Endothelial cell of umbilical vein (primary cell): Measurements from ENCODE around the gene ABL1.

ENCODE experiments used
- EZH2 ChIP-seq: IDR thresholded peaks from 2 replicates; pipeline ENCODE4 v1.6.1; 2012; ENCODE audit warnings: borderline replicate concordance, low read depth, mild to moderate bottlenecking, moderate library complexity, low read length, inconsistent platforms; ENCODE audit not compliant: severe bottlenecking
- FOS ChIP-seq: IDR thresholded peaks from 2 replicates; pipeline ENCODE4 v1.6.1; 2011; ENCODE audit warnings: mild to moderate bottlenecking, low read length, moderate library complexity, borderline replicate concordance; ENCODE audit not compliant: insufficient read depth
- GATA2 ChIP-seq: IDR thresholded peaks from 2 replicates; pipeline ENCODE4 v1.7.0; 2011; ENCODE audit warnings: low read depth, mild to moderate bottlenecking, moderate library complexity, mixed read lengths, low read length; ENCODE audit not compliant: insufficient read length, insufficient read depth
- POLR2A ChIP-seq: IDR thresholded peaks from 2 replicates; pipeline ENCODE4 v1.6.1; 2012; ENCODE audit warnings: low read depth, mild to moderate bottlenecking, control low read depth, low read length
- POLR2AphosphoS5 ChIP-seq: IDR thresholded peaks from 2 replicates; pipeline ENCODE4 v1.6.1; 2012; ENCODE audit warnings: low read depth, mild to moderate bottlenecking, control low read depth, low read length, moderate library complexity; ENCODE audit not compliant: insufficient read depth
- TF ChIP-seq, protein P1 (sequence below), 2 donors: IDR thresholded peaks; 1 replicate in 1 of 2; 2 replicates in 1 of 2; pipeline ENCODE4 v1.5.1; 2011; ENCODE audit warnings: low read length in 2 of 2, mild to moderate bottlenecking in 2 of 2, moderate library complexity in 2 of 2, control low read depth in 1 of 2, inconsistent platforms in 1 of 2, low read depth in 1 of 2; ENCODE audit not compliant: insufficient read depth in 1 of 2; ENCODE audit errors: extremely low read depth in 1 of 2
- TF ChIP-seq, protein P2 (sequence below): IDR thresholded peaks from 2 replicates; pipeline ENCODE4 v1.6.1; 2011; ENCODE audit not compliant: insufficient read depth, insufficient read length

DNA sequence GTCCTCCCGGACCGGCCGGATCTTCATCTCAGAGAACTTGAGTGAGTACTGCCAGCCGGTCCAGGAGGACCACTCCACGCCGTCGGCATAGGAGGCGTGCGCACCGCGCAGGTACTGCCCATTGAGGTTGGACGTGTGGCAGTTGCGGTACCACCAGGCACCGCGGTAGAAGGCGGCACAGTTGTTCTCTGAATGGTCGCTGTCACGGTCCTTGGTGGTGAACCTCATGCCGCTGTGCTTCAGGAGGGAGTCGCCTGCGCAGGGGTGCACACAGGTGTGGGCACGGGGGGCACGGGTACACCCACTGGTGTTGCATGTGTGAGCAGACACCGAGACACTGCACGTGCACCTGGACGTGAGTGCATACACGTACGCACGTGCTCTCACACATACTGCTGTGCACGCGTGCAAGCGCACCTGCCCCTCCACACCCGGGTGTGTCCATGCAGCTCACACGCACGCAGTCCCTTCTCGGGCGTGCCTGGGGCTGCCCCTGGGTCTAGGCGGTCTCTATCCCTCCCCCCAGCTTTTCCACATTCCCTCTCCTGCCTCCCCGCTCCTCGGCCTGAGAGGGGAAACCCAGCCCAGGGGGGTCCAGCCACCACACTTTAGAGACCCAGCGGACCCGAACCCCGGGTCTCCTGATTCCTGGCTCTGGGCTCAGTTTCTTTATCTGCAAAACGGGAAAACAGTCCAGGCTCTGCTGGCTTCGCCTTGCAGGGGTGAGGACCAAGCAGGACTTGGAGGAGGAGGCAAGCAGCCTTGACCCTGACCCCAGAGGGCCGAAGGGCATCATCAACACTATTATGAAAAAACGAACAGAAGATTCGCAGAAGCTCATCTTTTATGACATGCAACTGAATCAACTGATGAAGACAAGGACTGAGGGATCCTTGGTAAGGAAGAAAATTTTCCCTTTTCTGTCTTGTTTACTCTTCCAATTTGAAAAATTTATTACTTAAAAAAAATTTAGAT is 69.3 kb downstream of the ABL1 start:
- TF ChIP-seq, protein P1, sequence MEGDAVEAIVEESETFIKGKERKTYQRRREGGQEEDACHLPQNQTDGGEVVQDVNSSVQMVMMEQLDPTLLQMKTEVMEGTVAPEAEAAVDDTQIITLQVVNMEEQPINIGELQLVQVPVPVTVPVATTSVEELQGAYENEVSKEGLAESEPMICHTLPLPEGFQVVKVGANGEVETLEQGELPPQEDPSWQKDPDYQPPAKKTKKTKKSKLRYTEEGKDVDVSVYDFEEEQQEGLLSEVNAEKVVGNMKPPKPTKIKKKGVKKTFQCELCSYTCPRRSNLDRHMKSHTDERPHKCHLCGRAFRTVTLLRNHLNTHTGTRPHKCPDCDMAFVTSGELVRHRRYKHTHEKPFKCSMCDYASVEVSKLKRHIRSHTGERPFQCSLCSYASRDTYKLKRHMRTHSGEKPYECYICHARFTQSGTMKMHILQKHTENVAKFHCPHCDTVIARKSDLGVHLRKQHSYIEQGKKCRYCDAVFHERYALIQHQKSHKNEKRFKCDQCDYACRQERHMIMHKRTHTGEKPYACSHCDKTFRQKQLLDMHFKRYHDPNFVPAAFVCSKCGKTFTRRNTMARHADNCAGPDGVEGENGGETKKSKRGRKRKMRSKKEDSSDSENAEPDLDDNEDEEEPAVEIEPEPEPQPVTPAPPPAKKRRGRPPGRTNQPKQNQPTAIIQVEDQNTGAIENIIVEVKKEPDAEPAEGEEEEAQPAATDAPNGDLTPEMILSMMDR (IDR thresholded peaks at IDR 0.05; ENCODE audit: extremely low read depth in 1 of 2, insufficient read depth in 1 of 2, low read depth in 1 of 2, low read length in 2 of 2) = no peak
- TF ChIP-seq, protein P2, sequence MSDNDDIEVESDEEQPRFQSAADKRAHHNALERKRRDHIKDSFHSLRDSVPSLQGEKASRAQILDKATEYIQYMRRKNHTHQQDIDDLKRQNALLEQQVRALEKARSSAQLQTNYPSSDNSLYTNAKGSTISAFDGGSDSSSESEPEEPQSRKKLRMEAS = no peak
- TF ChIP-seq EZH2 (no peak), POLR2AphosphoS5 (no peak), POLR2A (no peak), FOS (no peak), GATA2 (no peak)
